NCI-H2227 treated with DMSO at 0.1 percent for 48 hours (cell line): ENCODE data around the gene MISP.
"Not testable (repeated sequence)": the region's sequence is repeated elsewhere in the genome, so short reads cannot be mapped to it uniquely, and the experiment has no call there.

Experiments
- DNase-seq: peaks from one replicate; lab custom pipeline; 2025; lab: John Stamatoyannopoulos, UW

Gene MISP

GRCh38 chr19:725461-726089 is 25.3 kb upstream of the MISP start:
- DNase-seq = no peak

GRCh38 chr19:726993-727956 is 23.6 kb upstream of the MISP start:
- no peak for DNase-seq

GRCh38 chr19:728011-728410 is 22.9 kb upstream of the MISP start:
- no peak for DNase-seq

GRCh38 chr19:729564-729963 is 21.3 kb upstream of the MISP start:
- DNase-seq = not testable (repeated sequence)

GRCh38 chr19:729965-730668 is 20.8 kb upstream of the MISP start:
- DNase-seq = no peak

GRCh38 chr19:731000-731399 is 19.9 kb upstream of the MISP start:
- no peak for DNase-seq

GRCh38 chr19:732148-733069 is 18.5 kb upstream of the MISP start:
- DNase-seq = no peak

GRCh38 chr19:734716-735115 is 16.2 kb upstream of the MISP start:
- no peak for DNase-seq

- DNase-seq = no peak
Observed at GRCh38 chr19:736125-736524, 14.8 kb upstream of the MISP start.

- DNase-seq = peak; percentile 12
Observed at GRCh38 chr19:737591-738093, 13.3 kb upstream of the MISP start.

- no peak for DNase-seq
Observed at GRCh38 chr19:738509-739128, 12.3 kb upstream of the MISP start.

- no peak for DNase-seq
Observed at GRCh38 chr19:739998-740715, 10.8 kb upstream of the MISP start.

GRCh38 chr19:740816-741505 is 10.0 kb upstream of the MISP start:
- DNase-seq = not testable (repeated sequence)

GRCh38 chr19:741506-742131 is 9.3 kb upstream of the MISP start:
- no peak for DNase-seq

- DNase-seq = no peak
Observed at GRCh38 chr19:742540-743075, 8.3 kb upstream of the MISP start.

GRCh38 chr19:743168-743687 is 7.7 kb upstream of the MISP start:
- DNase-seq = no peak

GRCh38 chr19:745138-745537 is 5.8 kb upstream of the MISP start:
- DNase-seq = not testable (repeated sequence)

GRCh38 chr19:746208-746819 is 4.6 kb upstream of the MISP start:
- no peak for DNase-seq
